Myometrial cell (primary cell): ENCODE data around the gene GUCY1A2. TPM values are rescaled to one million over a fixed set of nuclear protein-coding genes. Genes with fewer than 3 reads are reported as not detected.

Experiments used
- total RNA-seq: library from RNA; depleted of rRNA; stranded (reverse); fragments of >200 nt; gene quantifications from 2 replicates; pipeline ENCODE4 v1.2.3, GENCODE V29; 2015

Gene GUCY1A2
- total RNA-seq, result 0.18 TPM in 1 of 2 replicates, not detected in the other

GRCh38 chr11:107018219-107018901 lies at the start of gene GUCY1A2:
TSS of gene GUCY1A2 (minus strand) at chr11:107018476. CDS start at chr11:107018055, 421 bp downstream.

